Activated CD4-positive, alpha-beta T cell treated with anti-CD3 and anti-CD28 coated beads, Interleukin-2, amount 50 U/mL, for 24 hours (primary cell): ENCODE data around the gene INVS.
A peak's percentile ranks its signal among the peaks of the same experiment; 100 is the strongest.
"Not testable (repeated sequence)": the region's sequence is repeated elsewhere in the genome, so short reads cannot be mapped to it uniquely, and the experiment has no call there.

Source experiments
- DNase-seq, 2 donors: peaks; one replicate each; pipeline ENCODE4 v3.0.0-alpha.2; 2020; ENCODE audit warnings: low read depth in 1 of 2, low spot score in 1 of 2

INVS gene

GRCh38 chr9:100196215-100196614, 97.2 kb downstream of the INVS start:
- DNase-seq: no peak

GRCh38 chr9:100196828-100197227, 97.8 kb downstream of the INVS start:
- DNase-seq: no peak

DNA sequence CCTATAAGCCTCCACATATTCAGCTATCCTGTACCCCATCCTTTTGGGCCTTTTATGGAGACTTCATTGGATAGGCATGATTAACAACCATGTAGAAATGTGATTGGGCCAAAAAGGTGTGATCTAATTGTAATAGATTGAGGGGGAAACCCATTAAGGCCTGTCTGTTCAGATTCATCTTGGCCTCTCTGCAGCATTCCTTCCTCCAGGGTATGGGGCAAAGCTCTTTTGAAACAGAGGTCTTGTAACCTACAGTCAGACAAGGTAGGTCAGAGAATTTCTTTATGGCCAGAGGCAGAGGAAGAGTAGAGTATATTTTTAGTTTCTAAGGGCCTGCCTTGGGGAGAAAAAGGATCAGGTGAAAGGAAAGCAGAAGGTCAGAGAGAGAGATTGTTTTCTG, 98.5 kb downstream of the INVS start:
- no peak for DNase-seq

DNA sequence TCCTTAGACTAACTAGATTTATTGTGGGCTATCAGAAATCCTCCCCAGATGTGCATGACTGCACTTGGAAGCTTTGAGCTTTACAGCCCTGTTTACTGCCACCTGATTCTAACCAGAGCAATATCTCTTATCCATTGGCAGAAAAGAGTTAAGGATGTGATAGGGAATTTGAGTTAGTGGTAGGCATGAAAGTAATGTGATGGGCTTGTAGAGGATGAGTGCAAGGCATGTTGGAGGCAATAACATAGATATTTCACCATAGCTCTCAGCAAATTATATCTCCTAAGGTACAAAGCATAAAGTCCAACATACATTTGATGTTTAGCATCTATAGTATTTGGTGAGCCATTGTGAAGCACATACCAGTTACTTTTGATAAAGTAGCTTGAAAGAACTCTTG, 103.8 kb downstream of the INVS start:
- no peak for DNase-seq

DNA sequence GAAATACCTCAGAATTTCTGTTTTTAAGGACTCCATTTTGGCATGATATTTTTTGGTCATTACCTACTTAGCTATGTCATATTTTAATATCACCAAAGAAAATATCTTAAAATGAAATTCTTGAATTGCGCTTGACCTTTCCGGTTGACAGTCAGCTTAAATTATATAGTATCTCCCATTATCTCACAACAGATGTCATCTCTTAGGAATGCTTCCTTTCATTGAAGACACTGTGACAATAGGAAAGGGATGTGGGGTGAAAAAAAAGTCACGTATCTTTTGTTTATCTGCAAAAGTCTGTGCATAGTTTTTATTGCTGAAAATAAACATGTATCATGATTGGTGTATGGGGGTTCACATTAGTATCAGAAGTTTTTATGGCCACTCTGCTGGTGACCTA, 105.8 kb downstream of the INVS start:
- DNase-seq: no peak

- DNase-seq: no peak
Measured at GRCh38 chr9:100206899-100207298, 107.9 kb downstream of the INVS start.

DNA sequence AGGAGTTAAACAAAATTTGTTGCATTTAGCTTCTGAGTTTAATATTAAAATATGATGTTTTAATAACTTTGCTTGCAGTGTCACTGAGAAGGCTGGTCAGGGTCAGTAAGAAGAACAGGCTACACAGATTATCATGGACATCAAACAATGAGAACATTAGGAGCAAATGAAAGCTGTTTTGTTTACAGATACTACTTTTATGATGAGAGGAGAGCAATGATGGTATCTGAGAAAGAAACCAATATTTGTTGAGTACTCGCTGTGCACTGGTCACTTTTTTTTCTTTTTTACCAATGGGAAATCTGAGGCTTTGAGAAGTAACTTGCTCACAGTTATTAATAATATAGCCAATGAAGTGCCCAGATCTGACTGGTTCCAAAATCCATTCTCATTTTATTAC, 109.6 kb downstream of the INVS start:
- DNase-seq: no peak

DNA sequence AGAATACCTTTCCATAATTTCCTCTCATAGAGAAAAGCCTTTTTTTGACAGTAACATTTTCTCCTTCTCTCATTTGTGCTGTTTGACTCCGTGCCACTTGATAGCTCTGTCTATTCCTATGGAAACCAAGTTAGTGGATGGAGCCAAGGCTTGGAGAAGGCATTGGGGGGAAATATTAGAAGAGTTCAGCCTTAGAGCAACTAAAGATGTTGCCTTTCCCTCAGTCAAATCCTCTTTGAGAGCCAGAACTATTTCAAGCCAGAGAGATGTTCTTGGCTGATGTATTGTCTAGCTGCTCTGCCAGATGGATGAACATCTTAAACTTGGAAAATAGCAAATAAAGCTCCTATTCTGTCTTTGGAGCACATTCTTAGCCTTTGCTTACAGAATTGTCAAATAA, 112.4 kb downstream of the INVS start:
- DNase-seq: no peak

GRCh38 chr9:100213730-100214477, 114.9 kb downstream of the INVS start:
- no peak for DNase-seq

- DNase-seq: peak; percentile 42 to 51
Measured at GRCh38 chr9:100216178-100216787, 117.2 kb downstream of the INVS start.

- no peak for DNase-seq
Measured at GRCh38 chr9:100217536-100217935, 118.5 kb downstream of the INVS start.

- no peak for DNase-seq
Measured at GRCh38 chr9:100219347-100219746, 120.3 kb downstream of the INVS start.

- DNase-seq: no peak
Measured at GRCh38 chr9:100220936-100221335, 121.9 kb downstream of the INVS start.

- no peak for DNase-seq
Measured at GRCh38 chr9:100221538-100221937, 122.5 kb downstream of the INVS start.

- DNase-seq: no peak
Measured at GRCh38 chr9:100222674-100223073, 123.6 kb downstream of the INVS start.

DNA sequence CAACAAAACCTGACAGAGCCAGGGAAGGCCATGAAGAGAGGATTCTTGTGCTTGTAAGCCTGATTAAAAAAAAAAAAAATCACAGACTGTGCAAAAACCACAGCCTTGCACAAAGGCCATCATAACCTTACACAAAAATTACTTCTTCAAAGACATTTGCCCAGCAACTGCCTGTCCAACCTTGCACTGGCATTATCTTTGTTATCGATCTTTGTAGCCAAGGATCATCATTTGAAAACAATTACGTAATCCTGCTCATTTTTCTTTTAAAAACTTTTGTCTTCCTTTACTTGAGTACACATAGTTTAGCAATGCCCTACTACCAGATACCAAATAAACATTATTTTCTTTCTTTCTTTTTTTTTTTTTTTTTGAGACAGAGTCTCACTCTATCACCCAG, 128.6 kb downstream of the INVS start:
- DNase-seq: no peak

GRCh38 chr9:100228352-100228869, 129.4 kb downstream of the INVS start:
- DNase-seq: no peak

- DNase-seq: no peak
Measured at GRCh38 chr9:100229136-100229535, 130.1 kb downstream of the INVS start.

DNA sequence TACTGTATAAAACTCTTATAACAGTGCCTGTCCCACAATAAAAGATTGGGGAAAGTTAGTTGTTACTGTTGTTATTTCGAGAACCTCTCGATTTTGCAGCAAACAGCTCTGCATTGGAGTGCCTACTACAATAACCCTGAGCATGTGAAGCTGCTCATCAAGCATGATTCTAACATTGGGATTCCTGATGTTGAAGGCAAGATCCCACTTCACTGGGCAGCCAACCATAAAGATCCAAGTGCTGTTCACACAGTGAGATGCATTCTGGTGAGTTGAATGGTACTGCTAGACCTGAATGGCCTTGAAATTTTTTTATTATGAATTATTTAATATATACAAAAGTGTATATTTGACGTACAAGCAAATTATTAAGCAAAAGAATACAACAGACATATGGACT, 130.5 kb downstream of the INVS start:
- no peak for DNase-seq

DNA sequence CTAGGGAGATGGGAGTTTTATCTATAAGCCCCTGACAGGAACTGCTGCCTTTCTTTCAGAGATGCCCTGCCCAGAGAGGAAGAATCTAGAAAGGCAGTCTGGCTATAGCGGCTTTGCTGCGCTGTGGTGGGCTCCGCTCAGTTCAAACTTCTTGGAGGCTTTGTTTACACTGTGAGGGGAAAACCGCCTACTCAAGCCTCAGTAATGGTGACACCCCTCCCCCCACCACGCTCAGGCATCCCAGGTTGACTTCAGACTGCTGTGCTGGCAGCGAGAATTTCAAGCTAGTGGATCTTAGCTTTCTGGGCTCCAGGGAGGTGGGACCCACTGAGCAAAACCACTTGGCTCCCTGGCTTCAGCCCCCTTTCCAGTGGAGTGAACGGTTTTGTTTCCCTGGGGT, 137.9 kb downstream of the INVS start:
- not testable (repeated sequence) for DNase-seq

DNA sequence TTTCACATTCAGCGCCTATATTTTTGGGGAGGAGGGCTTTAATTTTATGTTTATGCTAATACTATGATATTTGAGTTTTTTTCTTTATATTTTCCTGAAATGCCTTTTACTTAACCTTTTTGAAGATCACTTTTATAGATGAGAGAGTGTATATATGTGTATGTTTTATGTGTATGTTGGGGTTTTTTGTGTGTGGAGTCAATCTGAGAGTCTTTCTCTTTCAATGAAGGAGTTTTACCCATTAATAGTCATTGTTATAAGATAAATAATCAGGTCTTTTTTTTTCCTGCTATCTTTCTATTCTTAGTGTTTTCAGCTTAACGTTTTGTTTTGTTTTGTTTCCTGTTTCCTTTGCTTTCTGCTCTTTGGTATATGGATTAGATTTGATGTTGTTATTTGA, 141.5 kb downstream of the INVS start:
- no peak for DNase-seq

- DNase-seq: no peak
Measured at GRCh38 chr9:100267211-100267610, 168.2 kb downstream of the INVS start.

DNA sequence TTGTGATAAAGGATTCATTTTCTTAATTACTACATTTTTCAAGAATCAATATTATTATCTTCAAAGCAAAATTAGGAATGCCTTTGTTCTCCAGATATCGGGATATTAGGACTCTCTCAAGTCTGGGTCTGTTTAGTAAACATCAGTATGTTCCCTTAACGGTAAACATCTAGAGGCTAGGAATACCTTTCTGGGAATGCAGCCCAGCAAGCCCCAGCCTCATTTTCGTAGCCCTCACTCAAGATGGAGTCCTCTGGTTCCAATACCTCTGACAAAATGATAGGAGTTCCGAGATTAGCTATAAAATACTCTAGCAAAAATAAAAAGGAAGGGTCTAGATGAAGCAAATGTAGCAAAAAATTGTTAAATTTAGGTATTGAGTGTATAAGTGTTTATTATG, 169.2 kb downstream of the INVS start:
- DNase-seq: no peak
